HCT116 (cell line): ENCODE data around the gene THRA.

Experiments used
- CTCF ChIP-seq, 3 experiments: fragments of 200-600 bp in 1 of 3; sonication (generic) in 1 of 3; IDR thresholded peaks in 2 of 3; conservative IDR thresholded peaks in 1 of 3; 2 replicates each; pipeline ENCODE4 v1.5.1; 2012 to 2017; ENCODE audit warnings: low read depth in 2 of 3, low read length in 2 of 3, antibody characterized with exemption in 1 of 3, borderline replicate concordance in 1 of 3, control low read depth in 1 of 3, mild to moderate bottlenecking in 1 of 3, mixed read lengths in 1 of 3, mixed run types in 1 of 3, moderate library complexity in 1 of 3; ENCODE audit not compliant: insufficient read depth in 1 of 3
- EGR1 ChIP-seq: IDR thresholded peaks from 2 replicates; pipeline ENCODE4 v1.6.1; 2012; ENCODE audit warnings: low read depth
- EZH2 ChIP-seq: fragments of 200-600 bp; sonication (generic); IDR thresholded peaks from 2 replicates; pipeline ENCODE4 v1.6.1; 2017; ENCODE audit warnings: antibody characterized with exemption, mixed run types
- EZH2phosphoT487 ChIP-seq: fragments of 200-600 bp; IDR thresholded peaks from 2 replicates; pipeline ENCODE4 v1.6.1; 2018; ENCODE audit warnings: antibody characterized with exemption, borderline replicate concordance
- POLR2A ChIP-seq: IDR thresholded peaks from 2 replicates; pipeline ENCODE4 v1.7.0; 2011; ENCODE audit warnings: borderline replicate concordance; ENCODE audit not compliant: insufficient read depth, insufficient read length; ENCODE audit errors: extremely low read depth
- RAD21 ChIP-seq: IDR thresholded peaks from 2 replicates; pipeline ENCODE4 v1.6.1; 2012; ENCODE audit warnings: low read depth, mild to moderate bottlenecking
- SRF ChIP-seq: IDR thresholded peaks from 2 replicates; pipeline ENCODE4 v1.6.1; 2012; ENCODE audit warnings: low read depth

- no peak for TF ChIP-seq POLR2A
- TF ChIP-seq EZH2 = no peak
- peak; percentile 36 to 81 (median 76); a peak in 5 of 6 replicates for TF ChIP-seq CTCF (IDR thresholded peaks at IDR 0.05 in 2 of 3, conservative IDR thresholded peaks at IDR 0.05 in 1 of 3; ENCODE audit: borderline replicate concordance in 1 of 3, insufficient read depth in 1 of 3, low read depth in 2 of 3, low read length in 2 of 3)
- no peak for TF ChIP-seq SRF
- no peak for TF ChIP-seq EGR1
- peak; percentile 56 for TF ChIP-seq RAD21
- no peak for TF ChIP-seq EZH2phosphoT487
Measured at GRCh38 chr17:40038882-40039513, 23.8 kb upstream of the THRA start.
